Measurements from ENCODE around the gene MBOAT1. TPM values are rescaled to one million over a fixed set of nuclear protein-coding genes. Genes with fewer than 3 reads are reported as not detected.

Gene MBOAT1
- total and polyA plus RNA-seq, 7 donors: 0.31 to 2.7 (median 0.84) TPM

DNA sequence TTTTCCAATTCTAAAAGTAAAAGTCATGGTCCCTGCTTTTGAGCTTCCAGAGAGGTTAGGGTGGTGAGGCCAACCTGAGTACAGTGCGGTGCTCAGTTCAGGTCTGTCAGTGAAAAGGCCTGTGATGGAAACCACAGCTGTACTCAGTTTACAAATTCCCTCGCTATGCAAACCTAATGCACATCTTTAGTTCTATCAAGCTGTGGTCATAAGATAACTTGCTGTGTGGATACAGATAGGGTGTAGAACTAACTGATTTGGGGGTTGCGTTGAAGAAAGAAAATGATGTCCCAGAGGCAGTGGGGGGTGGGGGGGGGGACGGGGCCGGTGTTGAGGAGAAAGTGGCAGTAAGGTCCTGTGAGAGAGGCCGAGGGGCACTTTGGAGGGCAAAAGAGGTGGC lies 22.8 kb upstream of the MBOAT1 start:
- Histone ChIP-seq H3K27me3 (ENCODE audit: insufficient read depth in 3 of 3, low read length in 2 of 3) (no peaks in the 10 kb centered on the region), H3K4me1 (no peaks in the 10 kb centered on the region), H3K36me3 (ENCODE audit: insufficient read depth in 1 of 2, low read depth in 1 of 2) (no peaks in the 10 kb centered on the region), H3K27ac (no peak overlapping the region), H3K4me3 (no peak overlapping the region), H3K9me3 (no peaks in the 10 kb centered on the region)
- ATAC-seq (no peak), DNase-seq (no peak)
- intact Hi-C loops (cut with DNase I): no loop called here
- 82 to 88% (median 82%) methylated on average over 6 of the region's 6 CpGs for WGBS, 3 donors
- TF ChIP-seq, protein P1, sequence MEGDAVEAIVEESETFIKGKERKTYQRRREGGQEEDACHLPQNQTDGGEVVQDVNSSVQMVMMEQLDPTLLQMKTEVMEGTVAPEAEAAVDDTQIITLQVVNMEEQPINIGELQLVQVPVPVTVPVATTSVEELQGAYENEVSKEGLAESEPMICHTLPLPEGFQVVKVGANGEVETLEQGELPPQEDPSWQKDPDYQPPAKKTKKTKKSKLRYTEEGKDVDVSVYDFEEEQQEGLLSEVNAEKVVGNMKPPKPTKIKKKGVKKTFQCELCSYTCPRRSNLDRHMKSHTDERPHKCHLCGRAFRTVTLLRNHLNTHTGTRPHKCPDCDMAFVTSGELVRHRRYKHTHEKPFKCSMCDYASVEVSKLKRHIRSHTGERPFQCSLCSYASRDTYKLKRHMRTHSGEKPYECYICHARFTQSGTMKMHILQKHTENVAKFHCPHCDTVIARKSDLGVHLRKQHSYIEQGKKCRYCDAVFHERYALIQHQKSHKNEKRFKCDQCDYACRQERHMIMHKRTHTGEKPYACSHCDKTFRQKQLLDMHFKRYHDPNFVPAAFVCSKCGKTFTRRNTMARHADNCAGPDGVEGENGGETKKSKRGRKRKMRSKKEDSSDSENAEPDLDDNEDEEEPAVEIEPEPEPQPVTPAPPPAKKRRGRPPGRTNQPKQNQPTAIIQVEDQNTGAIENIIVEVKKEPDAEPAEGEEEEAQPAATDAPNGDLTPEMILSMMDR (IDR thresholded peaks at IDR 0.05): no peak

DNA sequence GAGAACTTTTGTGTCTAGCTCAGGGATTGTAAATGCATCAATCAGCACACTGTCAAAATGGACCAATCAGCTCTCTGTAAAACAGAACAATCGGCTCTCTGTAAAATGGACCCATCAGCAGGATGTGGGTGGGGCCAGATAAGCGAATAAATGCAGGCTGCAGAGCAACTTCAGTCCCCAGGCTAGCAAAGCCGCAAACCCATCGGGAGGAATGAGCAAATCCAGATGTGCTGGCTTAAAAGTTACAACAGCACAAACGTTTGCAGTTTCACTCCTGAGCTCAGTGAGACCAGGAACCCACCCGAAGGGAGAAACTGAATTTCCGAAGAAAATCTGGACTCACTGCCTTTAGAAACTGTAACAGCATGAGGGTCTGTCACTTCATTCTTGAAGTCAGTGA lies 21.9 kb upstream of the MBOAT1 start:
- no peak overlapping the region for H3K27ac ChIP-seq
- H3K9me3 ChIP-seq: no peaks in the 10 kb centered on the region
- intact Hi-C loops (cut with DNase I): no loop called here
- no peaks in the 10 kb centered on the region for H3K4me1 ChIP-seq
- H3K27me3 ChIP-seq (ENCODE audit: insufficient read depth in 3 of 3, low read length in 2 of 3): no peaks in the 10 kb centered on the region
- no peak for DNase-seq
- no peak for ATAC-seq
- TF ChIP-seq, protein P1 (IDR thresholded peaks at IDR 0.05): no peak
- H3K4me3 ChIP-seq: no peak overlapping the region
- H3K36me3 ChIP-seq (ENCODE audit: insufficient read depth in 1 of 2, low read depth in 1 of 2): no peaks in the 10 kb centered on the region
- 63% methylated on average over 7 of the region's 7 CpGs for WGBS, 3 donors

DNA sequence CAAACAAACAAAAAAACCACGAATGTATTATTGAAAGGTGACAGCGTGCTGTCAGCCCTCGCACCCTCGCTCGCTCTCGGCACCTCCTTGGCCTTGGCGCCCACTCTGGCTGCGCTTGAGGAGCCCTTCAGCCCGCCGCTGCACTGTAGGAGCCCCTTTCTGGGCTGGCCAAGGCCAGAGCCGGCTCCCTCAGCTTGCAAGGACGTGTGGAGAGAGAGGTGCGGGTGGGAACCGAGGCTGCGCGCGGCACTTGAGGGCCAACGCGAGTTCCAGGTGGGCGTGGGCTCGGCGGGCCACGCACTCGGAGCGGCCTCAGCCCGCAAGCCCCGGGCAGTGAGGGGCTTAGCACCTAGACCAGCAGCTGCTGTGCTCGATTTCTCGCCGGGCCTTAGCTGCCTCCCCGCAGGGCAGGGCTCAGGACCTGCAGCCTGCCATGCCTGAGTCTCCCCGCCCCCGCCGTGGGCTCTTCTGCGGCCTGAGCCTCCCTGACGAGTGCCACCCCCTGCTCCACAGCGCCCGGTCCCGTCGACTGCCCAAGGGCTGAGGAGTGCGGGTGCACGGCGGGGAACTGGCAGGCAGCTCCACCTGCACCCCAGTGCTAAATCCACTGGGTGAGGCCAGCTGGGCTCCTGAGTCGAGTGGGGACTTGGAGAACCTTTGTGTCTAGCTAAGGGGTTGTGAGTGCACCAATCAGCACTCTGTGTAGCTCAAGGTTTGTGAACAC lies 20.9 kb upstream of the MBOAT1 start:
- Histone ChIP-seq H3K27ac (no peak overlapping the region), H3K9me3 (no peaks in the 10 kb centered on the region), H3K4me3 (no peak overlapping the region), H3K36me3 (ENCODE audit: insufficient read depth in 1 of 2, low read depth in 1 of 2) (no peaks in the 10 kb centered on the region), H3K4me1 (no peaks in the 10 kb centered on the region), H3K27me3 (ENCODE audit: insufficient read depth in 3 of 3, low read length in 2 of 3) (no peaks in the 10 kb centered on the region)
- WGBS, 3 donors: 94 to 96% (median 95%) methylated on average over 42 to 44 of the region's 44 CpGs
- DNase-seq (no peak), ATAC-seq (no peak)
- TF ChIP-seq, protein P1 (IDR thresholded peaks at IDR 0.05): no peak
- intact Hi-C loops (cut with DNase I): no loop called here

DNA sequence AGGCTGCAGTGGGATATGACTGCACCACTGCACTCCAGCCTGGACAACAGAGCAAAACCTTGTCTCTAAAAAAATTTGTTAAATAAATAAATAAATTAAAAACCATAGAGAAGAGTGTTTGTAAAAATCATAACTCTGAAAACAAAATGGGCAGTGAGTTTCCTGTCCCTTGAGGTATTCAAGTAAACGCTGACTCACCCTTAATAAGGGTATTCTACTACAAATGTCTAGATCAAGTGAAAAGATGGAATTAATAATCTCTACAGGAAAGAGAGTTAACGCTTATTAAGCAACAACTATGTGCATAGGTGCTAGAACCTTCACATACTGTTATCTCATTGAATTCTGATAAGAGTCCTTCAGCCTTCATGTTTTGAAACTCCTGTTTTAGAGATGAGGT lies 19.9 kb upstream of the MBOAT1 start:
- no peaks in the 10 kb centered on the region for H3K27me3 ChIP-seq (ENCODE audit: insufficient read depth in 3 of 3, low read length in 2 of 3)
- DNase-seq: no peak
- 97 to 98% (median 97%) methylated on average over 2 of the region's 2 CpGs for WGBS, 3 donors

More for the DNA sequence above, 19.9 kb upstream of the MBOAT1 start:
- TF ChIP-seq, protein P1 (IDR thresholded peaks at IDR 0.05): no peak
- no peaks in the 10 kb centered on the region for H3K36me3 ChIP-seq (ENCODE audit: insufficient read depth in 1 of 2, low read depth in 1 of 2)
- ATAC-seq: no peak
- no peak overlapping the region for H3K4me3 ChIP-seq
- intact Hi-C loops (cut with DNase I): no loop called here
- H3K27ac ChIP-seq: no peak overlapping the region
- H3K4me1 ChIP-seq: no peaks in the 10 kb centered on the region
- H3K9me3 ChIP-seq: no peaks in the 10 kb centered on the region
